ENCODE data around the gene COL5A1. TPM values are rescaled to one million over a fixed set of nuclear protein-coding genes. Genes with fewer than 3 reads are reported as not detected.
"Not testable (repeated sequence)": the region's sequence is repeated elsewhere in the genome, so short reads cannot be mapped to it uniquely, and the experiment has no call there.

Gene COL5A1
- total RNA-seq, 1 experiment from 2014 or later: 5.4 TPM

- DNase-seq (ENCODE audit: low read depth): no peak
Observed at GRCh38 chr9:134655586-134656333, 14.2 kb downstream of the COL5A1 start.

DNA sequence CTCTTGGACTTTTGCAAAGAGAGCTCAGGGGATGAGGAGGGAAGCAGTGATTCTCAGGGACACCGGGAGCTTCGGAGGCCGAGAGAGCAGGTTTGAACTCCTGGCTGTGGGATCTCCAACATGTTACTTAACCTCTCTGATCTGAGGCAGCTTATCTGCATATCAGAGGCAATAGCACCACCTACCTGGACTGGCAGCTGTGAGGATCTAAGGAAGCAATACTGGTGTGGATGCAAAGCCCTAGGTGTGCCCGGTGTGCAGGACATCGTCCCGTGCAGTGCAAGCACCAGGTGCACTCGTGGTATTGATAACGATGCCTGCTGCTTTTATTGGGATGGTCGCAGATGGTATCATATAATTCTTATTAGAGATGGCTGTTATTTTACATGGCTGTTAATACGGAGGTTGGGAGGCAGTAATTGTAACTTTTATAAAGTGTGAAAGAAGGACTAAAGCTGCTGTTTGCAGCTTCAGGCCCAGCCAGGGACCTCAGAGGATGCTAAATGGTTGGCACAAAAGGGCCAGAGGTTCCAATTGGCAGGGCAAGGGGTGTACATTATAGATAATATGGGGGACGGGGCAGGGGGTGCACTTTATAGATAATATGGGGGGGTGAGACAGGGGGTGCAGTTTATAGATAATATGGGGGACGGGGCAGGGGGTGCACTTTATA lies 14.9 kb downstream of the COL5A1 start:
- DNase-seq (ENCODE audit: low read depth): peak; percentile 55

GRCh38 chr9:134657666-134658377 lies 16.2 kb downstream of the COL5A1 start:
- no peak for DNase-seq (ENCODE audit: low read depth)

GRCh38 chr9:134658378-134658955 lies 16.9 kb downstream of the COL5A1 start:
- DNase-seq (ENCODE audit: low read depth): no peak

GRCh38 chr9:134659688-134660131 lies 18.1 kb downstream of the COL5A1 start:
- DNase-seq (ENCODE audit: low read depth): no peak

GRCh38 chr9:134660407-134660806 lies 18.8 kb downstream of the COL5A1 start:
- DNase-seq (ENCODE audit: low read depth): peak; percentile 44

GRCh38 chr9:134661299-134661698 lies 19.7 kb downstream of the COL5A1 start:
- DNase-seq (ENCODE audit: low read depth): no peak

DNA sequence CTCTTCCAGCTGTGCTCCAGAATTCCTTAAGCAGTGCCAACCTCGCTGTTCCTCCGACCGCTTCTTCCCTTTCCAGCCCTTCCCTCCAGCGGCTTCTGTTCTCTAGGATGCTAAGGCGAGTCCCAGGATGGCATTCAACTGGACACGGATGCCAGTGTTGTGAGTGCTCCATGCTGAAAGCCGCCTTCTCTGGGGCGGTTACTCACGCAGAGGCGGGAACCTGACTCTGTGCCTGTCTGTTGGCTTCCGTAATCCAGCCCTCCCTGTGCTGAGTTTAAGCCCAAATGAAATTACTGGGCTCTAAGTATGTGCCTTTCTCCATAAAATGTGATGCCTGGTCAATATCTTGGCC lies 20.2 kb downstream of the COL5A1 start:
- DNase-seq (ENCODE audit: low read depth): no peak

- peak; percentile 63 for DNase-seq (ENCODE audit: low read depth)
Observed at GRCh38 chr9:134662143-134662876, 20.7 kb downstream of the COL5A1 start.

- DNase-seq (ENCODE audit: low read depth): no peak
Observed at GRCh38 chr9:134663084-134663483, 21.5 kb downstream of the COL5A1 start.

- DNase-seq (ENCODE audit: low read depth): no peak
Observed at GRCh38 chr9:134663753-134664415, 22.3 kb downstream of the COL5A1 start.

DNA sequence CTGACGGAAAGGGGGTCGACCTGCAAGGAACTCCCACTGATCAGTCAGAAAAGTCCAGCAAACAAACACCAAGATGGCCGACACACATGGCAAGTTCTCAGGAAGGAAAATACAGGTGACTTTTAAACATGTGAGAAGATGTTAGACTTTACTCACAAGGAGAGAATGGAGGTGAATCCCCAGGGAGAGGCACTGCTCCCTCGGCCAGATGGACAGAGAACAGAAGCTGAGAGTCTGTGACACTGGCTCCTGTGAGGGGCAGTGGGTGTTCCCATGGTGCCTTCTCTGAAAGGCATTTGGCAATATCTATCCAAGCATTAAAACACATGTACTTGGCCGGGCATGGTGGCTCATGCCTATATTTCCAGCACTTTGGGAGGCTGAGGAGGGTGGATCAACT lies 22.8 kb downstream of the COL5A1 start:
- DNase-seq (ENCODE audit: low read depth): no peak

DNA sequence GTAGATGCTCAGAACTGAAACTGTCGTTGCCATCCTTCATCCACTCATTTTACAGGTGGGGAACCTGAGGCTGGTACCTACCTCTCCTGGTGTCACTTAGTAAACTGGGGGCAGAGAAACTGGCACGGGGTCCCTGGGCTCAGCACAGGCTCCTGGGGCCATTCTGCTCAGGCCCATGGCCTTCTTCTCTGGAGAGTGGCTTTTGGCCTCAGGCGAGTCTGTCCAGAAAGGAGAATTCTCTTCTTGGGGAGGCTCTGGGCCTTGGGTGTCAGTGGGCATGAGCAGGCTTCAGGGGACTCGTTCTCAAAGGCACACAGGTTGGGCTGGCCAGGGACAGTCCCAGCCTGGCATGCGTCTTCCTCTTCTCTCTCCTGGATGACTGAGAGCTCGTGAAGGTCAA lies 24.6 kb downstream of the COL5A1 start:
- DNase-seq (ENCODE audit: low read depth): no peak

DNA sequence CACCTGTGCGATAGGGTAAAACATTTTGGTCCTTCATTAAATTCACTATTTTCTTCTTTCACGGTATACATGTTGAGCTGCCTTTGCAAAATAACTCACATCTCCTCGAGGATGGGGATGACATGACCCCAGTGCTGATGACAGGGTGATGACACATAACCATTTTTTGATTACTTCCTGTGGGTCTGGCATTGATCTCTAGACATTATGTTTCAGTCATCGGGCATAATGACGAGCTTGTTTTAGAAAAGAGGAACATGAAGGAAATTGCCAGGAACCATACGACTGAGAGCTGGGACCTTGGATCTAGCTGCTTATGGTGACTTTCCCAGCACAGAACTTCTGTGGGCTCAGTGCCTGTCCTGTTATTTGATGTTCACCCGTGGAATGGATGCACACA lies 25.2 kb downstream of the COL5A1 start:
- peak; percentile 82 for DNase-seq (ENCODE audit: low read depth)

DNA sequence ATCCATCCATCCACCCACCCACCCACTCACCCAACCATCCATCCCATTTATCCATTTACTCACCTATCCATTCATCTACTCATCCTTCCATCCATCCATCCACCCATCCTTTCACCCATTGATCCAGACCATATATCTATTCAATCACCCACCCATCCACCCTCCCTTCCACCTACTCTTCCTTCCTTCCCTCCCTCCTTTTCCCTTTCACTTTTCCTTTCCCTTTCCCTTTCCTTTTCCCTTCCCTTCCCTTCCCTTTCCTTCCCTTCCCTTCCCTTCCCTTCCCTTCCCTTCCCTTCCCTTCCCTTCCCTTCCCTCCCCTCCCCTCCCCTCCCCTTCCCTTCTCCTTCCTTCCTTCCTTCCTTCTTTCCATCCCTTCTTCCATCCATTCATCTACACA lies 27.4 kb downstream of the COL5A1 start:
- DNase-seq (ENCODE audit: low read depth): not testable (repeated sequence)

DNA sequence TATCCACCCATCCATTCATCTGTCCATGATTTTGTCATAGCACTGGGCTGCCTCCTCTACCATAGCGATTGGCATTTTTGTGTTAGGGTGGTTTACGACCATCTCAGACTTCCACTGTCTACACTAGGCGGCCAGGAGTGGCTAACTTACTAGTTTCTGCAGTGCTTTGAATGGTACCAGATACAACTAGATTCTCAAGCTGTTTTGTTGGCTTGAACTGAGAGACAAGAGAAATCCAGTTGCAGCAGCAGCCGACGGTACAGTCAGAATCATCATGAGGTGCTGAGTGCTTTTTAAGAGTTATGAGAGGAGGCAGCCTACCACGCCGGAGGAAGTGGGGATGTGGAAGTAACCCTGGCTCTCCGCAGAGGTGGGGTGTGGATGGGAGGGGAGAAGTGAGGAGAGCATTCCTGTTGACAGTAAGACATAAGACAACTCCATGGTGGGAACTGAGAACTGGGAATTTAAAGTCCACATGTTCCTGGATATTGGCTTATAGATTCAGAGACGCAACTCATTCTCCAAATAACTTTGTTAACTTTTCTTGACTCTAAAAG lies 27.9 kb downstream of the COL5A1 start:
- no peak for DNase-seq (ENCODE audit: low read depth)

- DNase-seq (ENCODE audit: low read depth): peak; percentile 60
Observed at GRCh38 chr9:134670042-134670525, 28.5 kb downstream of the COL5A1 start.

DNA sequence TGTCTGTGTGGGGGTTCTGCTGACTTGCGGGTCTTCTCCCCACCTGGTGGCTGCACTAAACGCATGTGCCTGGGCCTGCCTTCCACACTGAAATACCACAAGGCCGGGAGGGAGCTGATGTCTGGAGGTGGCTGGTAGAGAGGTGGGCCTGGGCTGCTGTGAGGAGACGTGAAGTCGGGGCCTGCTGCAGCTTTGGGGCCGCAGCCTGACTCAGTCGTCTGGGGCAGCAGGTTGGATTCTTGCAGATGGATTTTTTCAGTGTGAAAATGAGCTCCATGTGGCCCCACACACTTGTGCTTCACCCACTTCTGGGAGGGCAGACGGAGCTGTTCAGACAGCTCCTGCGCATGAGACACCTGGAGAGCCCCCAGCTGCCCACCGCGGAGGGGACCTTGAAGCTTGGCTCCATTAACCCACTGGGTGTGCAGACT lies 29.3 kb downstream of the COL5A1 start:
- DNase-seq (ENCODE audit: low read depth): no peak

DNA sequence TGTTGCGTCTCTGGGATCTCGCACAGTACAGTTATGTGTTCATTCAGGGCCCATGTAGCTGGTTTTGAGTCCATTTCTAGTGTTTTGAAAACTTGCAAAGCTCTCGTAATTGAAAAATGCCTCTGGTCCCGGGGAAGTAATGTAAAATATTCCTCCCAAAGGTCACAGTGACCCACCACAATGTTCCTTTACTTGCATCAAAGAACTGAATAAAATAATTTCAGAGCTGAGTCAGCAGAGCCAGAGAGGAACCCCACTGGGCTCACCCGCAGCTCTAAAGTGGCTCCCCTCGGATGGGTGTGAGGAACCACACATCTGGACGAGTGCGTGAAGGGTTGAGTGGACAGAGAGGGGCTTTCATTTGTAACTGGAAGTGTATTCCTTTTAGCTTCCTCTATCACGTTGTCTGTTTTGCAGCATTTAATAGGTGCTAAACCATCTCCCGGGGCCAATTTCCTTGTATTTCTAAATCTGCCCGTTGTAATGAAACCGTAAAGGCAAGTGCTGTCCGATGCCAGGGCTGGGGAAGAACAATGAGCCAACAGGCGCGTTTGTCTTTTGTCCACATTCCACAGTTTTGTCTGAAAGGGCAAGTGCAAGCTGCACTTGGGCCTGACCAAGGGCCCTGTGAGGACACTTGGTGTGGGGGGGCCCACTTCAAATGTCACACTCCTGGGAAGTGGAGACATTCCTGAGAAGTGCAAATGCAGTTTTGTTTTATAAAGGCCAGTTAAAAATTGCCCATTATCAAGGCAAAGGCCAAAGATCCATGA lies 29.9 kb downstream of the COL5A1 start:
- DNase-seq (ENCODE audit: low read depth): no peak

Data from HT1080 (cell line).